HEK293 (cell line): Measurements from ENCODE around the gene PTH1R.

Experiments used
- CTCF ChIA-PET: fragments of 350-600 bp; formaldehyde crosslinking; extraction: SDS; loops from one replicate; lab custom pipeline; 2021; ENCODE audit warnings: antibody characterized with exemption; lab: Yijun Ruan, JAX
- POLR2A ChIA-PET: fragments of 300-600 bp; formaldehyde crosslinking; extraction: SDS; loops from one replicate; lab custom pipeline; 2020; ENCODE audit warnings: antibody characterized with exemption, inconsistent platforms; lab: Yijun Ruan, JAX
- H3K27ac ChIP-seq: fragments of 200-500 bp; sonication (Bioruptor generic); 2 replicates; pipeline ENCODE4 v1.5.1; 2014; ENCODE audit warnings: low read depth, low read length, control low read depth, inconsistent platforms; ENCODE audit errors: extremely low read depth
- H3K36me3 ChIP-seq, 2 experiments: fragments of 200-500 bp in 1 of 2; sonication (Bioruptor generic) in 1 of 2; 1 replicate in 1 of 2; 2 replicates in 1 of 2; pipeline ENCODE4 v1.5.1; 2014 to 2017; ENCODE audit warnings: inconsistent platforms in 2 of 2, low read length in 2 of 2; ENCODE audit not compliant: control insufficient read depth in 2 of 2, insufficient read depth in 1 of 2
- H3K4me1 ChIP-seq: fragments of 200-500 bp; sonication (Bioruptor generic); 2 replicates; pipeline ENCODE4 v1.5.1; 2014; ENCODE audit warnings: mild to moderate bottlenecking, low read length, inconsistent platforms; ENCODE audit not compliant: control insufficient read depth, insufficient read depth
- H3K4me3 ChIP-seq: 2 replicates; pipeline ENCODE4 v1.5.1; 2011; ENCODE audit warnings: low read depth, mild to moderate bottlenecking, control low read depth, low read length, moderate library complexity
- H3K9me3 ChIP-seq: fragments of 200-500 bp; sonication (Bioruptor generic); 2 replicates; pipeline ENCODE4 v1.5.1; 2014; ENCODE audit warnings: low read depth, low read length, inconsistent platforms; ENCODE audit not compliant: control insufficient read depth, insufficient read depth
- ZFHX2 ChIP-seq: fragments of 450-650 bp; formaldehyde crosslinking; conservative IDR thresholded peaks from 2 replicates; pipeline ENCODE4 v1.5.1; 2016; ENCODE audit warnings: missing biosample characterization, missing genetic modification characterization
- ZFP3 ChIP-seq: fragments of 450-650 bp; formaldehyde crosslinking; IDR thresholded peaks from 2 replicates; pipeline ENCODE4 v1.5.1; 2016; ENCODE audit warnings: low read depth, missing biosample characterization, missing genetic modification characterization
- ZNF174 ChIP-seq: fragments of 450-650 bp; formaldehyde crosslinking; IDR thresholded peaks from 2 replicates; pipeline ENCODE4 v1.5.0; 2017; ENCODE audit warnings: missing biosample characterization, mild to moderate bottlenecking, missing genetic modification characterization
- ZNF266 ChIP-seq: fragments of 450-650 bp; formaldehyde crosslinking; IDR thresholded peaks from 2 replicates; pipeline ENCODE4 v1.5.1; 2016; ENCODE audit warnings: missing biosample characterization, missing genetic modification characterization, low read depth
- ZNF501 ChIP-seq: fragments of 450-650 bp; formaldehyde crosslinking; IDR thresholded peaks from 2 replicates; pipeline ENCODE4 v1.5.1; 2016; ENCODE audit warnings: missing biosample characterization, missing genetic modification characterization
- ZNF555 ChIP-seq: fragments of 450-650 bp; formaldehyde crosslinking; conservative IDR thresholded peaks from 2 replicates; pipeline ENCODE4 v1.5.1; 2017; ENCODE audit warnings: missing biosample characterization, mild to moderate bottlenecking, missing genetic modification characterization, inconsistent platforms
- ZNF596 ChIP-seq: fragments of 450-650 bp; IDR thresholded peaks from 2 replicates; pipeline ENCODE4 v1.5.0; 2018; ENCODE audit warnings: missing biosample characterization, mild to moderate bottlenecking, missing genetic modification characterization, moderate library complexity
- ZNF621 ChIP-seq: fragments of 450-650 bp; formaldehyde crosslinking; IDR thresholded peaks from 2 replicates; pipeline ENCODE4 v1.5.1; 2017; ENCODE audit warnings: missing biosample characterization, missing genetic modification characterization
- ZNF76 ChIP-seq: fragments of 450-650 bp; formaldehyde crosslinking; IDR thresholded peaks from 2 replicates; pipeline ENCODE4; 2016; ENCODE audit warnings: low read depth, missing biosample characterization, missing genetic modification characterization, borderline replicate concordance
- ZNF792 ChIP-seq: fragments of 450-650 bp; formaldehyde crosslinking; IDR thresholded peaks from 2 replicates; pipeline ENCODE4 v1.5.1; 2016; ENCODE audit warnings: missing biosample characterization, missing genetic modification characterization
- TF ChIP-seq, protein P1 (sequence below): fragments of 450-650 bp; formaldehyde crosslinking; IDR thresholded peaks from 2 replicates; pipeline ENCODE4 v1.5.1; 2016; ENCODE audit warnings: missing biosample characterization, missing genetic modification characterization
- TF ChIP-seq, protein P2 (sequence below): fragments of 450-650 bp; formaldehyde crosslinking; IDR thresholded peaks from 2 replicates; pipeline ENCODE4 v1.5.1; 2016; ENCODE audit warnings: missing biosample characterization, missing genetic modification characterization, borderline replicate concordance
- TF ChIP-seq, protein P3 (sequence below): fragments of 450-650 bp; formaldehyde crosslinking; conservative IDR thresholded peaks from 2 replicates; pipeline ENCODE4 v1.5.1; 2016; ENCODE audit warnings: low read depth, missing biosample characterization, missing genetic modification characterization
- TF ChIP-seq, protein P4 (sequence below): fragments of 450-650 bp; formaldehyde crosslinking; IDR thresholded peaks from 2 replicates; pipeline ENCODE4 v1.5.1; 2016; ENCODE audit warnings: missing biosample characterization, missing genetic modification characterization
- TF ChIP-seq, protein P5 (sequence below): fragments of 450-650 bp; formaldehyde crosslinking; IDR thresholded peaks from 2 replicates; pipeline ENCODE4 v1.5.1; 2016; ENCODE audit warnings: missing biosample characterization, missing genetic modification characterization

PTH1R gene

DNA sequence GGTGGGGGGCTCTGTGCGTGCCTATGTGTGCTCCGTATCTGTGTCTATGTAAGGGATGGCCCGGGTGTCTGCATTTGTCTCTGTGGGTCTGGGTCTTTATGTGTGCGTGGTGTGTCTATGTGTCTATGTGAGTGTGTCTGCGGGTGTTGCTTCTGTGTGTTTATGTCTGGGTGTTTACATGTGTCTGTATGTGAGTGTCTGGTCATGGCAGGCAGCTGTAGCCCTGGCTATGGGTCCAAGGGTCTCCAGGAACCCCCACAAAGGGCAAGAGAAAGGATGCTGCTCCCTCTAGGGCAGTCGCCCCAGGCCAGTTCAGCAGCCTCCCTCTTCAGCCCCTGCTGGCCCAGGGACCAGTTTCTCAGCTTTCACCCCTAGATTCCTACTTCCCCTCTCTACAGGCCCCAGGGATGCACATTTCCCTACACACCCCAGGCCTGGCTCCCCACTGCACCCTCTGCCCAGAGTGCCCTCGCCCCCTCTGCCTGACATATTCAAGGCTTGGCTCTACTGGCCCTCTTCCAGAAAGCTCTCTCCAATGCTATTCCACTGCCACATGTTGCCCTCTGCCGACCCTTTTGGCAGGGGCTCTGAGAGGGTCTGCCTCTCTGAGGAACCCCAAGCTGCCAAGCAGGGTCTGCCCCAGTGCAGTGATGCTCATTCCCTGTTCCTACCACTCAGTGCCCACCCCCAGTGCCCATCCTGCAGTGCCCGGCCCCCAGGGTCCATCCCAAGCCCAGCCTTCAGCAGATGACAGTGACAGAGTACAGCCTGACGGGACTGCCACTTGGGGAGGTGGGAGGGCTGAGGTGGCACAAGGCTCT, 13.2 kb upstream of the PTH1R start:
- CTCF ChIA-PET, result interaction anchor here (0.6 to 1.5 kb wide), 3 partner anchors 15 to 30 kb away, joined by 3 to 4 read pairs (median 3); no protein-coding TSS in a partner anchor
- Histone ChIP-seq H3K9me3 (no peaks in the 10 kb centered on the region), H3K4me1 (no peaks in the 10 kb centered on the region), H3K36me3 (no peaks in the 10 kb centered on the region), H3K27ac (no peak overlapping the region), H3K4me3 (no peak overlapping the region)
- POLR2A ChIA-PET, result interaction anchor here (0.6 kb wide), 1 partner anchor 1812 kb away, joined by 3 read pairs; no protein-coding TSS in a partner anchor
- TF ChIP-seq ZNF266 (tag by site-specific recombination) (no peak), ZNF76 (tag by site-specific recombination) (no peak), ZNF501 (tag by site-specific recombination) (no peak), ZFHX2 (tag by site-specific recombination) (no peak), ZNF621 (no peak), ZNF596 (tag by site-specific recombination) (no peak), ZFP3 (tag by site-specific recombination) (no peak), ZNF555 (no peak), ZNF792 (no peak), ZNF174 (no peak)
- TF ChIP-seq, protein P1, sequence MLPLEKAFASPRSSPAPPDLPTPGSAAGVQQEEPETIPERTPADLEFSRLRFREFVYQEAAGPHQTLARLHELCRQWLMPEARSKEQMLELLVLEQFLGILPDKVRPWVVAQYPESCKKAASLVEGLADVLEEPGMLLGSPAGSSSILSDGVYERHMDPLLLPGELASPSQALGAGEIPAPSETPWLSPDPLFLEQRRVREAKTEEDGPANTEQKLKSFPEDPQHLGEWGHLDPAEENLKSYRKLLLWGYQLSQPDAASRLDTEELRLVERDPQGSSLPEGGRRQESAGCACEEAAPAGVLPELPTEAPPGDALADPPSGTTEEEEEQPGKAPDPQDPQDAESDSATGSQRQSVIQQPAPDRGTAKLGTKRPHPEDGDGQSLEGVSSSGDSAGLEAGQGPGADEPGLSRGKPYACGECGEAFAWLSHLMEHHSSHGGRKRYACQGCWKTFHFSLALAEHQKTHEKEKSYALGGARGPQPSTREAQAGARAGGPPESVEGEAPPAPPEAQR (tag by site-specific recombination), result no peak
- TF ChIP-seq, protein P2, sequence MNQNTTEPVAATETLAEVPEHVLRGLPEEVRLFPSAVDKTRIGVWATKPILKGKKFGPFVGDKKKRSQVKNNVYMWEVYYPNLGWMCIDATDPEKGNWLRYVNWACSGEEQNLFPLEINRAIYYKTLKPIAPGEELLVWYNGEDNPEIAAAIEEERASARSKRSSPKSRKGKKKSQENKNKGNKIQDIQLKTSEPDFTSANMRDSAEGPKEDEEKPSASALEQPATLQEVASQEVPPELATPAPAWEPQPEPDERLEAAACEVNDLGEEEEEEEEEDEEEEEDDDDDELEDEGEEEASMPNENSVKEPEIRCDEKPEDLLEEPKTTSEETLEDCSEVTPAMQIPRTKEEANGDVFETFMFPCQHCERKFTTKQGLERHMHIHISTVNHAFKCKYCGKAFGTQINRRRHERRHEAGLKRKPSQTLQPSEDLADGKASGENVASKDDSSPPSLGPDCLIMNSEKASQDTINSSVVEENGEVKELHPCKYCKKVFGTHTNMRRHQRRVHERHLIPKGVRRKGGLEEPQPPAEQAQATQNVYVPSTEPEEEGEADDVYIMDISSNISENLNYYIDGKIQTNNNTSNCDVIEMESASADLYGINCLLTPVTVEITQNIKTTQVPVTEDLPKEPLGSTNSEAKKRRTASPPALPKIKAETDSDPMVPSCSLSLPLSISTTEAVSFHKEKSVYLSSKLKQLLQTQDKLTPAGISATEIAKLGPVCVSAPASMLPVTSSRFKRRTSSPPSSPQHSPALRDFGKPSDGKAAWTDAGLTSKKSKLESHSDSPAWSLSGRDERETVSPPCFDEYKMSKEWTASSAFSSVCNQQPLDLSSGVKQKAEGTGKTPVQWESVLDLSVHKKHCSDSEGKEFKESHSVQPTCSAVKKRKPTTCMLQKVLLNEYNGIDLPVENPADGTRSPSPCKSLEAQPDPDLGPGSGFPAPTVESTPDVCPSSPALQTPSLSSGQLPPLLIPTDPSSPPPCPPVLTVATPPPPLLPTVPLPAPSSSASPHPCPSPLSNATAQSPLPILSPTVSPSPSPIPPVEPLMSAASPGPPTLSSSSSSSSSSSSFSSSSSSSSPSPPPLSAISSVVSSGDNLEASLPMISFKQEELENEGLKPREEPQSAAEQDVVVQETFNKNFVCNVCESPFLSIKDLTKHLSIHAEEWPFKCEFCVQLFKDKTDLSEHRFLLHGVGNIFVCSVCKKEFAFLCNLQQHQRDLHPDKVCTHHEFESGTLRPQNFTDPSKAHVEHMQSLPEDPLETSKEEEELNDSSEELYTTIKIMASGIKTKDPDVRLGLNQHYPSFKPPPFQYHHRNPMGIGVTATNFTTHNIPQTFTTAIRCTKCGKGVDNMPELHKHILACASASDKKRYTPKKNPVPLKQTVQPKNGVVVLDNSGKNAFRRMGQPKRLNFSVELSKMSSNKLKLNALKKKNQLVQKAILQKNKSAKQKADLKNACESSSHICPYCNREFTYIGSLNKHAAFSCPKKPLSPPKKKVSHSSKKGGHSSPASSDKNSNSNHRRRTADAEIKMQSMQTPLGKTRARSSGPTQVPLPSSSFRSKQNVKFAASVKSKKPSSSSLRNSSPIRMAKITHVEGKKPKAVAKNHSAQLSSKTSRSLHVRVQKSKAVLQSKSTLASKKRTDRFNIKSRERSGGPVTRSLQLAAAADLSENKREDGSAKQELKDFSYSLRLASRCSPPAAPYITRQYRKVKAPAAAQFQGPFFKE, result no peak
- TF ChIP-seq, protein P3, sequence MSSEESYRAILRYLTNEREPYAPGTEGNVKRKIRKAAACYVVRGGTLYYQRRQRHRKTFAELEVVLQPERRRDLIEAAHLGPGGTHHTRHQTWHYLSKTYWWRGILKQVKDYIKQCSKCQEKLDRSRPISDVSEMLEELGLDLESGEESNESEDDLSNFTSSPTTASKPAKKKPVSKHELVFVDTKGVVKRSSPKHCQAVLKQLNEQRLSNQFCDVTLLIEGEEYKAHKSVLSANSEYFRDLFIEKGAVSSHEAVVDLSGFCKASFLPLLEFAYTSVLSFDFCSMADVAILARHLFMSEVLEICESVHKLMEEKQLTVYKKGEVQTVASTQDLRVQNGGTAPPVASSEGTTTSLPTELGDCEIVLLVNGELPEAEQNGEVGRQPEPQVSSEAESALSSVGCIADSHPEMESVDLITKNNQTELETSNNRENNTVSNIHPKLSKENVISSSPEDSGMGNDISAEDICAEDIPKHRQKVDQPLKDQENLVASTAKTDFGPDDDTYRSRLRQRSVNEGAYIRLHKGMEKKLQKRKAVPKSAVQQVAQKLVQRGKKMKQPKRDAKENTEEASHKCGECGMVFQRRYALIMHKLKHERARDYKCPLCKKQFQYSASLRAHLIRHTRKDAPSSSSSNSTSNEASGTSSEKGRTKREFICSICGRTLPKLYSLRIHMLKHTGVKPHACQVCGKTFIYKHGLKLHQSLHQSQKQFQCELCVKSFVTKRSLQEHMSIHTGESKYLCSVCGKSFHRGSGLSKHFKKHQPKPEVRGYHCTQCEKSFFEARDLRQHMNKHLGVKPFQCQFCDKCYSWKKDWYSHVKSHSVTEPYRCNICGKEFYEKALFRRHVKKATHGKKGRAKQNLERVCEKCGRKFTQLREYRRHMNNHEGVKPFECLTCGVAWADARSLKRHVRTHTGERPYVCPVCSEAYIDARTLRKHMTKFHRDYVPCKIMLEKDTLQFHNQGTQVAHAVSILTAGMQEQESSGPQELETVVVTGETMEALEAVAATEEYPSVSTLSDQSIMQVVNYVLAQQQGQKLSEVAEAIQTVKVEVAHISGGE (tag by site-specific recombination), result no peak
- TF ChIP-seq, protein P4, sequence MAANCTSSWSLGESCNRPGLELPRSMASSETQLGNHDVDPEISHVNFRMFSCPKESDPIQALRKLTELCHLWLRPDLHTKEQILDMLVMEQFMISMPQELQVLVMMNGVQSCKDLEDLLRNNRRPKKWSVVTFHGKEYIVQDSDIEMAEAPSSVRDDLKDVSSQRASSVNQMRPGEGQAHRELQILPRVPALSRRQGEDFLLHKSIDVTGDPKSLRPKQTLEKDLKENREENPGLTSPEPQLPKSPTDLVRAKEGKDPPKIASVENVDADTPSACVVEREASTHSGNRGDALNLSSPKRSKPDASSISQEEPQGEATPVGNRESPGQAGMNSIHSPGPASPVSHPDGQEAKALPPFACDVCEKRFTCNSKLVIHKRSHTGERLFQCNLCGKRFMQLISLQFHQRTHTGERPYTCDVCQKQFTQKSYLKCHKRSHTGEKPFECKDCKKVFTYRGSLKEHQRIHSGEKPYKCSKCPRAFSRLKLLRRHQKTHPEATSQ, result no peak
- TF ChIP-seq, protein P5, sequence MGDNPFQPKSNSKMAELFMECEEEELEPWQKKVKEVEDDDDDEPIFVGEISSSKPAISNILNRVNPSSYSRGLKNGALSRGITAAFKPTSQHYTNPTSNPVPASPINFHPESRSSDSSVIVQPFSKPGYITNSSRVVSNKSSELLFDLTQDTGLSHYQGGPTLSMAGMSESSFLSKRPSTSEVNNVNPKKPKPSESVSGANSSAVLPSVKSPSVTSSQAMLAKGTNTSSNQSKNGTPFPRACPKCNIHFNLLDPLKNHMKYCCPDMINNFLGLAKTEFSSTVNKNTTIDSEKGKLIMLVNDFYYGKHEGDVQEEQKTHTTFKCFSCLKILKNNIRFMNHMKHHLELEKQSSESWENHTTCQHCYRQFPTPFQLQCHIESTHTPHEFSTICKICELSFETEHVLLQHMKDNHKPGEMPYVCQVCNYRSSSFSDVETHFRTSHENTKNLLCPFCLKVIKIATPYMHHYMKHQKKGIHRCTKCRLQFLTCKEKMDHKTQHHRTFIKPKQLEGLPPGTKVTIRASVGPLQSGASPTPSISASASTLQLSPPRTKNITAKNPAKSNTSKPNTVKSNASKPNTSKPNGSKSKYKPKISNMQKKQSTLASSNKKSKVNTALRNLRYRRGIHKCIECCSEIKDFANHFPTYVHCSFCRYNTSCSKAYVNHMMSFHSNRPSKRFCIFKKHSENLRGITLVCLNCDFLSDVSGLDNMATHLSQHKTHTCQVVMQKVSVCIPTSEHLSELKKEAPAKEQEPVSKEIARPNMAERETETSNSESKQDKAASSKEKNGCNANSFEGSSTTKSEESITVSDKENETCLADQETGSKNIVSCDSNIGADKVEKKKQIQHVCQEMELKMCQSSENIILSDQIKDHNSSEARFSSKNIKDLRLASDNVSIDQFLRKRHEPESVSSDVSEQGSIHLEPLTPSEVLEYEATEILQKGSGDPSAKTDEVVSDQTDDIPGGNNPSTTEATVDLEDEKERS (tag by site-specific recombination), result no peak
